Activated T-cell treated with anti-CD3 and anti-CD28 coated beads, Interleukin-2, amount 50 U/mL, for 48 hours (primary cell): ENCODE results near the gene PPM1A.

ENCODE experiments used
- DNase-seq, 2 experiments: peaks; one replicate each; pipeline ENCODE4 v3.0.0-alpha.2; 2020

PPM1A gene

GRCh38 chr14:60248697-60249318 lies at the start of gene PPM1A:
Gene PPM1A, plus strand, starts transcription at chr14:60249221. Its CDS starts 33,483 bp downstream, at chr14:60282704.
- peak; percentile 91 to 97 for DNase-seq

GRCh38 chr14:60199321-60199720 lies 49.7 kb upstream of the PPM1A start:
- DNase-seq = no peak

DNA sequence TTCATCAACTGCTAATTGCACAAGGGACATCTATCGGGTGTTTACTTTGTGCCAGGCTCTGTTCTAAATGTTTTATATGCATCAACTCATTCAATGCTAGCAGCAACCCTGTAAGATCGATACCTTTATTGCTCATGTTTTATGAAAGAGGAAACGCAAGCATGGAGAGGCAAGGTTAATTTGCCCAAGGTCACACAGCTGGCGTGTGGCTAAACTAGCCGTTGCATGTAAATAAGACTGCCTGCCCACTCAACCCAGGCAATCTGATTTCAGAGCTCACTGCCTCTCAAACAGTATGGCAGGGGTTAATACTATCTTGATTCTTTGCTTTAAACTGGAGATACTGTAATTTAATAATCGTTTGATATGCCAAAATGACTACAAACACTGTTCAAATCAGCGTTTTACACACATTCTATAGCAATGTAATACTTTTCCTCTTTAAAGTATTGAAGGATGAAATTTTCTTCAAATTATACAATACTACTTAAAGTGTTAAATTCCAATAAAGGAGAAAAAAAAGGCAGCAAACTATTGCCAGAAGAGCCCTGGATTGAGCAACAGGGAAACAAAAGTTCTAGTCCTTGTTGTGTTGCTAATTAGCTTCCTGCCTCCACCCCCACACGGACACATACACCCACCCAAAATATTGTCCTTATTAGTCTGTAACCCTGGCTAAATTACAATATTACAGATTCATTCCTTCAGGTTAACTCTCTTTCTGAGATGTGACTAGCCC lies 44.7 kb upstream of the PPM1A start:
- no peak for DNase-seq

GRCh38 chr14:60204843-60205774 lies 43.9 kb upstream of the PPM1A start:
- DNase-seq = no peak

DNA sequence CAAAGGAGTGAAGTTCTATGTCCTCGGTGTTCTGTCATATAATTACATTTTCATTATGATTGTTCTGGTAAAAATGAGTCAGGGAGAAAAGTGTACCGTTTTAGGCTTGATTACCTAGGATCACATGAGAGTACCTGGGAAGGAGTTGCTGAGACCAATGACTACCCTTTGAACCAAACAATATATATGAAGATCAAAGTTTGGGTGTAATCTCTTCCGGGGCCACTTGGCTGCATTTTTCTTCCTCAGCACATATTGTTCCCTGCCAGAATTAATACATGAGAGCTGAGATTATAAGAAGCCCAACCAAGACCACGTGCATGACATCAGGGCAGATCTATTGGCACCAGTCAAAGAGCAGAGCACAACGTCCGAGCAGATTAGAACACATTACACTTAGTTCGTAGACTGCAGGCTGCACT lies 42.8 kb upstream of the PPM1A start:
- no peak for DNase-seq

GRCh38 chr14:60206837-60207533 lies 42.0 kb upstream of the PPM1A start:
- DNase-seq = no peak

DNA sequence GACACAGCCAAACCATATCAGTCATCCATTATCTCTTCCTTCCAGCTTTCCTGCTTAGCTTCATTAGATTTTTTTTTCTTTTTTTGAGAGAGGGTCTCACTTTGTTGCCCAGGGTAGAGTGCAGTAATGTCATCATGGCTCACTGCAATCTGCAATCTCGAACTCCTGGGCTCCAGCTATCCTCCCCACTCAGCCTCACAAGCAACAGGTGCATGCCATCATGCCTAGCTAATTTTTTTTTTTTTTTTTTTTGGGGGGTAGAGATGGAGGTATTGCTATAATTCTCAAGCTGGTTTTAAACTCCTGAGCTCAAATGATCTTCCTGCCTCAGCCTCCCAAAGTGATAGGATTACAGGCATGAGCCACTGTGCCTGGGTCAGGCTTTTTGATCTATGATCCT lies 38.3 kb upstream of the PPM1A start:
- no peak for DNase-seq

DNA sequence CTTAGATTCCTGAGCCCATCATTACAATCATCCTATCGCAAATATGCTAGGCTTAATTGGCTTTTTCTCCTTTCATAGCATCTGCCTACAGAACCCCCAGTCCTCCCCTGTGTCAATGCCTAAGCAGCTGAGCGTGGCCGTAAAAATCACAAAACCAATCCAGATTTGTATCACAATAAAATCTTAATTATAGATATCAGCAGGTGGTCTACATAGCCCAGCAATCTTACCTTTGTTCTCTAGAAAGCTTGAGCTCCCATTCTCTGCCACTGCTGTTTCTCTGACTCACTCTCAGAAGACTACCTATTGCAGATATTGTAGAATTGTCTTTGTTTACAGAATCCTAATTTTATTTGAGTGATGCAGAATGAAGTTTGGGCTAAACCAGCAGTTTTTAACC lies 37.9 kb upstream of the PPM1A start:
- DNase-seq = no peak

DNA sequence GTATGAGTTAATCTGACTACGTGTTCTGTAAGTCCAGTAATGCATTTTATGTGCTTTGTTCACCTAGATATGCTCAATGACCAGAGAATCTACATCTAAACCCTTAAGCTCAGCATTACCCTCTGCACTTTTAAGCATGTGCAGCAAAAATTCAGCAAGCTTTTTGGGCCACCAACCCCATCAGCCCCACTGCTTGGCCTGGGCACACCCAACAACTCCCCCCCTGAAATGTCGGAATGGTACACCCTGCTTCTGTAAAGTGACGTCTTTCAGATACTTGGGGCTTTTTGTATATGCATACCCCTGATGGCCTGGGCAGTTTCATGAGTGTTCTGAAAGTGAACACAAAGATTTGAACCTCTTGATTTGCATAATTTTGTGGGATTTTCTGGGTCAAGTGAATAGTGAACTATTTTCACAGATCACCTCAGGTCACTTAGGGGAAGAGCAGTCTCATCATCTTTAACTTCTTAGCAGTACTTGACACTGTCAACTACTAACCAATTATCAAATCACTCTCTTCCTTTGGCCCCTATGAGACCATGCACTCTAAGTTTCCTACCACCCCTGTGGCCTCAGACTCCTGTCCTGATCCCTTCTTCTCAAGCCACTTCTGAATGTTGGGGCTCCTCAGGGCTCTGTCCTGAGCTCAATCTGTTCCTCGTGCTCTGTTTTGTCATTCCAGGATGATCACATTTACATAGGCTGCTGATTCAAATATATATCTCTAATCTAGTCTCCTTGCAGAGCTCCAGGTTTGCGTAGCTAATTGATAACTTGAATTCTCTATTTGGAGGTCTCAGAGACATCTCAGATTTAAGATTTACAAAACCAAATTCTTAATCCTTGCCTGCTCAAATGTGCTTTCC lies 36.3 kb upstream of the PPM1A start:
- DNase-seq = no peak

GRCh38 chr14:60214003-60214402 lies 35.0 kb upstream of the PPM1A start:
- DNase-seq = no peak

GRCh38 chr14:60214415-60215126 lies 34.5 kb upstream of the PPM1A start:
- no peak for DNase-seq

- no peak for DNase-seq
Observed at GRCh38 chr14:60215127-60215444, 33.9 kb upstream of the PPM1A start.

DNA sequence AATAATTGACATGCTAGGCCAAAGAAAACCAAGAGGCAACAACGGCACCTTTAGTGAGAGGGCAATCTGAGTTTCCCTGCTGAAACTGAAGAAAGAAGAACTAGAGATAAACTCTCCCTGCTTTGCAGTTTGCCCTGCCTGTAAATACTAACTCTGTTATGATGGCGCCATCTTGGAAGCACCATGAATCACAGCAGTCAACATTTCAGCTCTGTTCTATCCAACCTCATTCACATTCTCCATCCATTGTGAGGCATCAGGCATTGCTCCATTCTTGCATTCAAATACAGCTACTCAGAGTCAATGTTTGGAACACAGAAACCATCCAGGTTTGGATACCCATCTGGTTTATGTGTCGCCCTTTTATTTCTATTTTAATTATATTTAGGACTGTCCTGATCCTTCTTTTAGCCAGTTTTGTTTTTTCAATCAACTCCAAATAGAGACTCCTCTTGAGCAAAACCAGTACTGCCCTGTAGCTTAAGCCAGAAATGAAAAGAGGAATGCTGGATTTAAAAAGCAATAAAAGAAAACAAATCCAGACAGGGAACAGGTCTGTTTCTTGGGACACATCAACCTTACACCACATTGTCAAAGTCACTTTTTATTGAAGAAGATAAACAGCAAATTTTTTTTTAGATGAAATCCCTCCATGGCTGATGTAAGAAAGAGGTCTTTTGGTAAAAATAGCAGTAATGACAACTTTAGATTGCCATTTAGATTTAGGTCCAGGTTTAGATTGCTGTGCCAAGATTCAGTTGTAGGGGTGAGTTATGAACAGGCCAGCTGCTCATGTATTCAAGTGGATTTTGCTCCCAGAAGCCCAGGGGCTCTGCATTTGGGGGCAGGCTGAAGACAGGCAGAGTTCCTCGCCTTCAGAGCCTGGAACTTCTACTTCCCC lies 33.3 kb upstream of the PPM1A start:
- DNase-seq = no peak

- DNase-seq = no peak
Observed at GRCh38 chr14:60217713-60218112, 31.3 kb upstream of the PPM1A start.

GRCh38 chr14:60220084-60220483 lies 28.9 kb upstream of the PPM1A start:
- DNase-seq = no peak

DNA sequence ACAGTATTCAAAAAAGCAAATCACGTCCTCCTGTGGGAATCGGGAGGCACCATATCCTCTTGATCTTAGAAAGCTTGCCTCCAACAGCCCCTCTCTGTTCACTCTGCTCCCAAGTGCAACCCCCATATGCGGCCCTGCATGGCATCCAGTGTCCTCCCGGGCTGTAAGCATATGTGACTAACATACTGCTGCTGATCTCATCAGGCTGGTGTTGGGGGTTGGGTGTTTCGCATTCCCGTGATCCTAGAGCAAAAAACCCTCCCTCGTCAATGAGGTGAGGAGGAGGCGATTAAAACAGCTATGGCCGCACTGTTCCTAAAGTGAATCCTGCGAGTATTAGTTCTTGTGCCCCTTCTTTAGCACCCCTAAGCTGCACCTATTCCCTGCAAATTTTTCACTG lies 28.1 kb upstream of the PPM1A start:
- DNase-seq = no peak

GRCh38 chr14:60221457-60221856 lies 27.6 kb upstream of the PPM1A start:
- DNase-seq = no peak

- no peak for DNase-seq
Observed at GRCh38 chr14:60222820-60223219, 26.2 kb upstream of the PPM1A start.

GRCh38 chr14:60225265-60225664 lies 23.8 kb upstream of the PPM1A start:
- no peak for DNase-seq

GRCh38 chr14:60226298-60226697 lies 22.7 kb upstream of the PPM1A start:
- no peak for DNase-seq
